Measurements from ENCODE around the gene ITPKB.

GRCh38 chr1:226643611-226644540 lies 95.2 kb downstream of the ITPKB start:
- TF ChIP-seq EZH2phosphoT487 (IDR thresholded peaks at IDR 0.05; ENCODE audit: low read length) (no peak), EZH2 (optimal IDR thresholded peaks at IDR 0.05; ENCODE audit: low read depth, low read length) (no peak)
- TF ChIP-seq, protein P1, sequence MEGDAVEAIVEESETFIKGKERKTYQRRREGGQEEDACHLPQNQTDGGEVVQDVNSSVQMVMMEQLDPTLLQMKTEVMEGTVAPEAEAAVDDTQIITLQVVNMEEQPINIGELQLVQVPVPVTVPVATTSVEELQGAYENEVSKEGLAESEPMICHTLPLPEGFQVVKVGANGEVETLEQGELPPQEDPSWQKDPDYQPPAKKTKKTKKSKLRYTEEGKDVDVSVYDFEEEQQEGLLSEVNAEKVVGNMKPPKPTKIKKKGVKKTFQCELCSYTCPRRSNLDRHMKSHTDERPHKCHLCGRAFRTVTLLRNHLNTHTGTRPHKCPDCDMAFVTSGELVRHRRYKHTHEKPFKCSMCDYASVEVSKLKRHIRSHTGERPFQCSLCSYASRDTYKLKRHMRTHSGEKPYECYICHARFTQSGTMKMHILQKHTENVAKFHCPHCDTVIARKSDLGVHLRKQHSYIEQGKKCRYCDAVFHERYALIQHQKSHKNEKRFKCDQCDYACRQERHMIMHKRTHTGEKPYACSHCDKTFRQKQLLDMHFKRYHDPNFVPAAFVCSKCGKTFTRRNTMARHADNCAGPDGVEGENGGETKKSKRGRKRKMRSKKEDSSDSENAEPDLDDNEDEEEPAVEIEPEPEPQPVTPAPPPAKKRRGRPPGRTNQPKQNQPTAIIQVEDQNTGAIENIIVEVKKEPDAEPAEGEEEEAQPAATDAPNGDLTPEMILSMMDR (IDR thresholded peaks at IDR 0.05; ENCODE audit: low read length), result no peak

Data from MM.1S (cell line).